ENCODE results near the gene ASMTL.

DNA sequence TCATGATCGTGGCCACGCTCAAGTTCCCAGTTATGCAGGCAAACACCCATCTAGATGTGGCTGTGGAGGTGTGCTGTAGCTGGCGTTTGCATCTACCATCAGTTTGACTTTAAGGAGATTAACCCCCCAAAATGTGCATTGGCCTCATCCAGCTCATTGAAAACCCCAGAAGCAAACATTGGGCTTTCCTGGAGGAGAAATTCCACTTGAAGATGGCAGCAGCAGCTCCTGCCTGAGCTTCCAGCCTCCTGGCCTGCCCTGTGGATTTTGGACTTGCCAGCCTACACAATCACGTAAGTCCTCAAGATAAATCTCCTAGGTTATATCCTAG lies 30.6 kb downstream of the ASMTL start:
- TF ChIP-seq, protein P1, sequence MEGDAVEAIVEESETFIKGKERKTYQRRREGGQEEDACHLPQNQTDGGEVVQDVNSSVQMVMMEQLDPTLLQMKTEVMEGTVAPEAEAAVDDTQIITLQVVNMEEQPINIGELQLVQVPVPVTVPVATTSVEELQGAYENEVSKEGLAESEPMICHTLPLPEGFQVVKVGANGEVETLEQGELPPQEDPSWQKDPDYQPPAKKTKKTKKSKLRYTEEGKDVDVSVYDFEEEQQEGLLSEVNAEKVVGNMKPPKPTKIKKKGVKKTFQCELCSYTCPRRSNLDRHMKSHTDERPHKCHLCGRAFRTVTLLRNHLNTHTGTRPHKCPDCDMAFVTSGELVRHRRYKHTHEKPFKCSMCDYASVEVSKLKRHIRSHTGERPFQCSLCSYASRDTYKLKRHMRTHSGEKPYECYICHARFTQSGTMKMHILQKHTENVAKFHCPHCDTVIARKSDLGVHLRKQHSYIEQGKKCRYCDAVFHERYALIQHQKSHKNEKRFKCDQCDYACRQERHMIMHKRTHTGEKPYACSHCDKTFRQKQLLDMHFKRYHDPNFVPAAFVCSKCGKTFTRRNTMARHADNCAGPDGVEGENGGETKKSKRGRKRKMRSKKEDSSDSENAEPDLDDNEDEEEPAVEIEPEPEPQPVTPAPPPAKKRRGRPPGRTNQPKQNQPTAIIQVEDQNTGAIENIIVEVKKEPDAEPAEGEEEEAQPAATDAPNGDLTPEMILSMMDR (conservative IDR thresholded peaks at IDR 0.05 in 1 of 2, IDR thresholded peaks at IDR 0.05 in 1 of 2; ENCODE audit: low read depth in 1 of 2, low read length in 2 of 2) = no peak
- no peak for TF ChIP-seq EZH2 (IDR thresholded peaks at IDR 0.05; ENCODE audit: low read length, missing control alignments)

Data from fibroblast of lung (primary cell).